Neural cell (in vitro differentiated cells): ENCODE measurements around the gene DDX31. TPM values are rescaled to one million over a fixed set of nuclear protein-coding genes. Genes with fewer than 3 reads are reported as not detected.

Source experiments
- H2AFZ ChIP-seq: fragments of 200-600, 300-800 bp; sonication (generic), shearing (Covaris generic); 2 replicates; pipeline ENCODE4 v1.6.0; 2014; ENCODE audit warnings: low read depth, mild to moderate bottlenecking, antibody characterized with exemption, low read length, moderate library complexity
- H3F3A ChIP-seq: fragments of 200-600 bp; shearing (Covaris generic); 2 replicates; pipeline ENCODE4 v1.6.1; 2016; ENCODE audit warnings: mild to moderate bottlenecking, moderate library complexity, mixed read lengths, antibody characterized with exemption, low read length; ENCODE audit not compliant: insufficient read depth, poor library complexity, severe bottlenecking
- H3K27ac ChIP-seq: fragments of 200-600, 300-800 bp; sonication (generic), shearing (Covaris generic); 2 replicates; pipeline ENCODE4 v1.5.1; 2014; ENCODE audit warnings: mild to moderate bottlenecking, low read length, moderate library complexity
- H3K27me3 ChIP-seq: fragments of 300-800, 200-600 bp; sonication (generic), shearing (Covaris generic); 2 replicates; pipeline ENCODE4 v1.6.0; 2014; ENCODE audit warnings: mild to moderate bottlenecking, low read depth, low read length, moderate library complexity; ENCODE audit not compliant: insufficient read depth
- H3K36me3 ChIP-seq: fragments of 300-800, 200-600 bp; sonication (generic), shearing (Covaris generic); 2 replicates; pipeline ENCODE4 v1.5.1; 2014; ENCODE audit warnings: mild to moderate bottlenecking, antibody characterized with exemption, low read length, moderate library complexity; ENCODE audit not compliant: insufficient read depth
- H3K4me2 ChIP-seq: fragments of 300-800, 200-600 bp; sonication (generic), shearing (Covaris generic); 2 replicates; pipeline ENCODE4 v1.6.0; 2014; ENCODE audit warnings: mild to moderate bottlenecking, low read length
- H3K4me3 ChIP-seq: fragments of 300-800, 200-600 bp; sonication (generic), shearing (Covaris generic); 2 replicates; pipeline ENCODE4 v1.5.1; 2014; ENCODE audit warnings: mild to moderate bottlenecking, low read length, moderate library complexity
- H3K79me2 ChIP-seq: fragments of 200-600 bp; shearing (Covaris generic); replicated peaks from 2 replicates; pipeline ENCODE4 v1.6.0; 2014; ENCODE audit warnings: mild to moderate bottlenecking, low read length, moderate library complexity; ENCODE audit not compliant: insufficient read depth
- H3K9ac ChIP-seq: fragments of 300-800, 200-600 bp; sonication (generic), shearing (Covaris generic); 2 replicates; pipeline ENCODE4 v1.6.1; 2016; ENCODE audit warnings: mild to moderate bottlenecking, low read length, mixed read lengths
- H3K9me2 ChIP-seq: fragments of 200-600 bp; shearing (Covaris generic); 2 replicates; pipeline ENCODE4 v1.6.1; 2016; ENCODE audit warnings: mild to moderate bottlenecking, low read length, mixed read lengths; ENCODE audit not compliant: insufficient read depth
- H3K9me3 ChIP-seq: fragments of 200-600, 300-800 bp; sonication (generic), shearing (Covaris generic); 2 replicates; pipeline ENCODE4 v1.6.1; 2016; ENCODE audit warnings: mild to moderate bottlenecking, mixed run types, low read length, moderate library complexity, mixed read lengths
- H4K20me1 ChIP-seq: fragments of 200-600 bp; shearing (Covaris generic); 2 replicates; pipeline ENCODE4 v1.6.1; 2016; ENCODE audit warnings: mild to moderate bottlenecking, mixed run types; ENCODE audit not compliant: insufficient read depth
- EP300 ChIP-seq: fragments of 450-650 bp; conservative IDR thresholded peaks from 2 replicates; pipeline ENCODE4 v1.6.1; 2014; ENCODE audit warnings: antibody characterized with exemption, mild to moderate bottlenecking, moderate library complexity; ENCODE audit not compliant: poor library complexity, severe bottlenecking
- EZH2 ChIP-seq: fragments of 200-600, 300-800 bp; shearing (Covaris generic), sonication (generic); IDR thresholded peaks from 2 replicates; pipeline ENCODE4 v1.6.1; 2014; ENCODE audit warnings: antibody characterized with exemption, low read length, borderline replicate concordance, mild to moderate bottlenecking; ENCODE audit not compliant: insufficient read depth, poor library complexity, severe bottlenecking
- MXI1 ChIP-seq: fragments of 450-650 bp; conservative IDR thresholded peaks from 2 replicates; pipeline ENCODE4 v1.6.1; 2014; ENCODE audit warnings: antibody characterized with exemption, mild to moderate bottlenecking; ENCODE audit not compliant: poor library complexity, severe bottlenecking
- POLR2AphosphoS5 ChIP-seq: IDR thresholded peaks from 2 replicates; pipeline ENCODE4 v1.6.1; 2012
- RAD21 ChIP-seq: fragments of 450-650 bp; conservative IDR thresholded peaks from 2 replicates; pipeline ENCODE4 v1.6.1; 2014; ENCODE audit warnings: antibody characterized with exemption, mild to moderate bottlenecking, moderate library complexity
- SMC3 ChIP-seq: fragments of 450-650 bp; conservative IDR thresholded peaks from 2 replicates; pipeline ENCODE4 v1.6.1; 2014; ENCODE audit warnings: antibody characterized with exemption, mild to moderate bottlenecking, moderate library complexity; ENCODE audit not compliant: poor library complexity
- TAF1 ChIP-seq: IDR thresholded peaks from 2 replicates; pipeline ENCODE4 v1.6.1; 2012; ENCODE audit warnings: low read depth
- polyA plus RNA-seq: library from polyadenylated mRNA; depleted of rRNA; stranded (reverse); fragments of >200 nt; gene quantifications from 2 replicates; pipeline ENCODE4 v1.2.3, GENCODE V29; 2014
- TF ChIP-seq, protein P1 (sequence below): IDR thresholded peaks from 2 replicates; pipeline ENCODE4 v1.6.1; 2012; ENCODE audit warnings: borderline replicate concordance
- TF ChIP-seq, protein P2 (sequence below): fragments of 450-650 bp; IDR thresholded peaks from 2 replicates; pipeline ENCODE4 v1.5.1; 2014; ENCODE audit warnings: antibody characterized with exemption, mild to moderate bottlenecking, moderate library complexity; ENCODE audit not compliant: poor library complexity, severe bottlenecking

The DDX31 gene
- polyA plus RNA-seq, 1 donor from 2014 or later = 12.8 TPM

DNA sequence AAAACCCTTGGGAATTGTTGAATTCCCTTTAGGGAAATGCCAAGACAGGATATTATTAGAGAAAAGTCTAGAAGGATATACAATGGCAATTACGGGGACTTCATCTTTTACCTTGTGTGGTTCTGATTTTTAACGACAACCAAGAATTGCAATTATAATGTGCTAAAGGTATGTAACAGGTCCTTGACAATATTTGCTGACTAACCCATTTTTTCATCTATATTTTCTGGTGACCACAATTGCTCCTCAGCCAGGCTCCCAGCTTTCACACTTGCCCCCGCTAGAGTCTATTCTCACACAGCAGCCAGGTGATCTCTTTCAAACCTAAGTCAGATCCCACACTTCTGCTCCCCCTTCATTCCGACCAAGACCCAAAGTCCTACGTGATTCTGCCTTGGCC, 53.1 kb downstream of the DDX31 start:
- TF ChIP-seq TAF1 = no peak
- TF ChIP-seq RAD21 = no peak
- TF ChIP-seq, protein P1, sequence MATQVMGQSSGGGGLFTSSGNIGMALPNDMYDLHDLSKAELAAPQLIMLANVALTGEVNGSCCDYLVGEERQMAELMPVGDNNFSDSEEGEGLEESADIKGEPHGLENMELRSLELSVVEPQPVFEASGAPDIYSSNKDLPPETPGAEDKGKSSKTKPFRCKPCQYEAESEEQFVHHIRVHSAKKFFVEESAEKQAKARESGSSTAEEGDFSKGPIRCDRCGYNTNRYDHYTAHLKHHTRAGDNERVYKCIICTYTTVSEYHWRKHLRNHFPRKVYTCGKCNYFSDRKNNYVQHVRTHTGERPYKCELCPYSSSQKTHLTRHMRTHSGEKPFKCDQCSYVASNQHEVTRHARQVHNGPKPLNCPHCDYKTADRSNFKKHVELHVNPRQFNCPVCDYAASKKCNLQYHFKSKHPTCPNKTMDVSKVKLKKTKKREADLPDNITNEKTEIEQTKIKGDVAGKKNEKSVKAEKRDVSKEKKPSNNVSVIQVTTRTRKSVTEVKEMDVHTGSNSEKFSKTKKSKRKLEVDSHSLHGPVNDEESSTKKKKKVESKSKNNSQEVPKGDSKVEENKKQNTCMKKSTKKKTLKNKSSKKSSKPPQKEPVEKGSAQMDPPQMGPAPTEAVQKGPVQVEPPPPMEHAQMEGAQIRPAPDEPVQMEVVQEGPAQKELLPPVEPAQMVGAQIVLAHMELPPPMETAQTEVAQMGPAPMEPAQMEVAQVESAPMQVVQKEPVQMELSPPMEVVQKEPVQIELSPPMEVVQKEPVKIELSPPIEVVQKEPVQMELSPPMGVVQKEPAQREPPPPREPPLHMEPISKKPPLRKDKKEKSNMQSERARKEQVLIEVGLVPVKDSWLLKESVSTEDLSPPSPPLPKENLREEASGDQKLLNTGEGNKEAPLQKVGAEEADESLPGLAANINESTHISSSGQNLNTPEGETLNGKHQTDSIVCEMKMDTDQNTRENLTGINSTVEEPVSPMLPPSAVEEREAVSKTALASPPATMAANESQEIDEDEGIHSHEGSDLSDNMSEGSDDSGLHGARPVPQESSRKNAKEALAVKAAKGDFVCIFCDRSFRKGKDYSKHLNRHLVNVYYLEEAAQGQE = no peak
- TF ChIP-seq SMC3 = no peak
- no peak for TF ChIP-seq MXI1
- TF ChIP-seq EZH2 = no peak
- TF ChIP-seq POLR2AphosphoS5 = no peak
- TF ChIP-seq EP300 = no peak
- TF ChIP-seq, protein P2, sequence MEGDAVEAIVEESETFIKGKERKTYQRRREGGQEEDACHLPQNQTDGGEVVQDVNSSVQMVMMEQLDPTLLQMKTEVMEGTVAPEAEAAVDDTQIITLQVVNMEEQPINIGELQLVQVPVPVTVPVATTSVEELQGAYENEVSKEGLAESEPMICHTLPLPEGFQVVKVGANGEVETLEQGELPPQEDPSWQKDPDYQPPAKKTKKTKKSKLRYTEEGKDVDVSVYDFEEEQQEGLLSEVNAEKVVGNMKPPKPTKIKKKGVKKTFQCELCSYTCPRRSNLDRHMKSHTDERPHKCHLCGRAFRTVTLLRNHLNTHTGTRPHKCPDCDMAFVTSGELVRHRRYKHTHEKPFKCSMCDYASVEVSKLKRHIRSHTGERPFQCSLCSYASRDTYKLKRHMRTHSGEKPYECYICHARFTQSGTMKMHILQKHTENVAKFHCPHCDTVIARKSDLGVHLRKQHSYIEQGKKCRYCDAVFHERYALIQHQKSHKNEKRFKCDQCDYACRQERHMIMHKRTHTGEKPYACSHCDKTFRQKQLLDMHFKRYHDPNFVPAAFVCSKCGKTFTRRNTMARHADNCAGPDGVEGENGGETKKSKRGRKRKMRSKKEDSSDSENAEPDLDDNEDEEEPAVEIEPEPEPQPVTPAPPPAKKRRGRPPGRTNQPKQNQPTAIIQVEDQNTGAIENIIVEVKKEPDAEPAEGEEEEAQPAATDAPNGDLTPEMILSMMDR = no peak
- no peaks in the 10 kb centered on the region for H3F3A ChIP-seq
- no peak overlapping the region for H3K4me3 ChIP-seq
- H3K9ac ChIP-seq = no peak overlapping the region
- H3K4me2 ChIP-seq = no peak overlapping the region
- no peaks in the 10 kb centered on the region for H3K9me3 ChIP-seq
- no peak overlapping the region for H3K27ac ChIP-seq
- peaks cover 3% of the 10 kb centered on the region for H3K36me3 ChIP-seq
- no peaks in the 10 kb centered on the region for H4K20me1 ChIP-seq
- no peaks in the 10 kb centered on the region for H3K79me2 ChIP-seq
- no peaks in the 10 kb centered on the region for H3K27me3 ChIP-seq
- H3K9me2 ChIP-seq = no peaks in the 10 kb centered on the region
- no peak overlapping the region for H2AFZ ChIP-seq

DNA sequence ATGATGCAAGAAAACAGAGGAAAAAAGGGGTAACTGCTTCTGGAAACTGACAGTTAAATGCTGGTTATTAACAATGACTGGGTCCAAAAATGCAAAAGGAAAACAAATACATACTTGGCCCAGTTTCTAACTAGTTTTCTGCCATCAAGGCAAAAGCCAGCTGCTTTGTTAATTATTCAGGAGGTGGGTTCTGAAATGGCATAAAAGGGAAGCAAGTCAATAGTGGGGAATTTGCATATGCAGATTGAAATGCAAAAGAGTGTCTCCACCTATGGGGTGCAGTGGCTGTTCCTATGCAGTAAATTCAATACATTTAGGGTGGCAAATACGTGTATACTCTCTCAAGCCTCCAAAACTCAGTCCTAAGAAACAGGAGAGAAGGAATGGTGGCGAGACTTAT, 54.0 kb downstream of the DDX31 start:
- H3K9ac ChIP-seq = no peak overlapping the region
- no peaks in the 10 kb centered on the region for H3K27me3 ChIP-seq
- H3K79me2 ChIP-seq = no peaks in the 10 kb centered on the region
- no peak overlapping the region for H3K4me2 ChIP-seq
- H2AFZ ChIP-seq = no peak overlapping the region
- H3K9me2 ChIP-seq = no peaks in the 10 kb centered on the region
- TF ChIP-seq POLR2AphosphoS5 = no peak
- TF ChIP-seq SMC3 = no peak
- TF ChIP-seq, protein P1 = no peak
- no peak for TF ChIP-seq TAF1
- TF ChIP-seq EZH2 = no peak
- TF ChIP-seq, protein P2 = no peak
- no peak for TF ChIP-seq RAD21
- no peak for TF ChIP-seq EP300
- no peak for TF ChIP-seq MXI1
- H3K9me3 ChIP-seq = no peaks in the 10 kb centered on the region
- no peaks in the 10 kb centered on the region for H3F3A ChIP-seq
- no peak overlapping the region for H3K27ac ChIP-seq
- H3K36me3 ChIP-seq = peaks cover 3% of the 10 kb centered on the region
- no peak overlapping the region for H3K4me3 ChIP-seq
- H4K20me1 ChIP-seq = no peaks in the 10 kb centered on the region
